Activated CD4-positive, alpha-beta T cell treated with anti-CD3 and anti-CD28 coated beads, Interleukin-2, amount 50 U/mL, for 1 hour (primary cell): ENCODE measurements around the gene SULT1A1.
"Not testable (repeated sequence)": the region's sequence is repeated elsewhere in the genome, so short reads cannot be mapped to it uniquely, and the experiment has no call there.

ENCODE experiments used
- DNase-seq: peaks from one replicate; pipeline ENCODE4 v3.0.0-alpha.2; 2020

SULT1A1 gene

DNA sequence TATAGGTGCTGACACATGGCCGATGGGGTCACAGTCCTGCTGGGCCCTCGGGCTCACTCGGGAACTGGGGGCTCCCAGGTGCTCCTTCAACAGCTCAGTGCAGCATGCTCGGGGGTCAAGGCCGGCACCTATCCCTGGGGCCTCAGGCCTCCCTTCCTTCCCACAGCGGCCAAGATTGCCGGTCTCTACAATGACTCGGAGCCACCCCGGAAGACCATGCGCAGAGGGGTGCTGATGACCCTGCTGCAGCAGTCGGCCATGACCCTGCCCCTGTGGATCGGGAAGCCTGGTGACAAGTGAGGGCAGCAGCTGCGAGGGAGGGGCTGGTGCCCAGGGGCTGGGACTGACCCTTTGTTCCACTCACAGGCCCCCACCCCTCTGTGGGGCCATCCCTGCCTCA, 19.9 kb downstream of the SULT1A1 start:
- no peak for DNase-seq

DNA sequence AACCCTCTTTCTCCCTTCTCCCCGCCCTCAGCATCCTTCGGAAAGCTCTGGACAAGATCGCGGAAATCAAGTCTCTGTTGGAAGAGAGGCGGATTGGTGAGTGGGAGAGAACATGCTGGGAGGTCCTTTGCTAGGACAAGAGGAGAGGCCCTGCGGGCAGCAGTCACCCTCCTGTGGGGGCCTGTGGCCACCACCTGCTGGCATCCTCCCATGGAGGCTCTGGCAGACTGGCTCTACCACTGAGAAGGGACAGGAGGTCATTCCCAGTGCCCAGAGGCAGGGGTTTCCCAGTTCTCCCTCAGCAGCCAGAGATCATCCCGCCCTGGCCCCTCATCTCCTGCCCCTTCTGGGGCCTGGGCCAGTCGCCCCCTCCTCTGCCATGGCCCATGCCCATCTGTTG, 20.8 kb downstream of the SULT1A1 start:
- DNase-seq = no peak

DNA sequence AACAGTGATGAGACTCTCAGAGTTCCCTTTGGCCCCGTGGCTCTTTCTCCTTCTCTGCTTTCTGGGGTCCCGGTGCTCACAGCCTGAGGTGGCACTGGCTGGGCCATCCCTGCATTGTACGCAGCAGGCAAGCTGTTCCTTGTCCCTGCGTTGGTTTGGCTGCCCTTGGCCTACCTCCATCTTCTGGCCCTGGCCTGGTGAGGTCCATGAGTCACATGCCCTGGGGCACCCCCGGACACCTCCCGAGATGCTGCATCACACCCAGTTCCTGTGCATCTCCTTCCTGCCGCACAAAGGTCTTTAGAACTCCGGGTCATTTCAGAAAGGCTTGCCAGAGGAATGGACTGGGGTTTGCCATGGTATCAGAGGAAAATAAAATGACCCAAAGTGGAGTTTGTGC, 22.5 kb downstream of the SULT1A1 start:
- DNase-seq = no peak

DNA sequence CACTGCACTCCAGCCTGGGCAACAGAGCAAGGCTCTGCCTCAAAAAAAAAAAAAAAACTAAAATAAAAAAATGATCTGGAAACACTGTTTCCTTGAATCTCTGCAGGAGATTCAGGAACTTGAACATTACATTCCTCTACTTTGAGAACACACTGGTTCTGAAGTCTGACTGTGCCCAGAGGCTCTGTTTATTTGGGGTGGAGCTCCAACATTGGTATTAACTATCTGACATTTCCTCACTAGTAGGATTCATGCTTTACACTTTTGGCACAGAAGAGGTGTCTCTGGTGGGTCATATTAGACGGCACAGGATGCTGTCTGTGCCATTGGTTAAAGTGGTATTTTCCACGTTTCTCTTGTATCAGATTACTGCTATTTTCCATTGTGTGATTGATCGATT, 23.4 kb downstream of the SULT1A1 start:
- DNase-seq = no peak

DNA sequence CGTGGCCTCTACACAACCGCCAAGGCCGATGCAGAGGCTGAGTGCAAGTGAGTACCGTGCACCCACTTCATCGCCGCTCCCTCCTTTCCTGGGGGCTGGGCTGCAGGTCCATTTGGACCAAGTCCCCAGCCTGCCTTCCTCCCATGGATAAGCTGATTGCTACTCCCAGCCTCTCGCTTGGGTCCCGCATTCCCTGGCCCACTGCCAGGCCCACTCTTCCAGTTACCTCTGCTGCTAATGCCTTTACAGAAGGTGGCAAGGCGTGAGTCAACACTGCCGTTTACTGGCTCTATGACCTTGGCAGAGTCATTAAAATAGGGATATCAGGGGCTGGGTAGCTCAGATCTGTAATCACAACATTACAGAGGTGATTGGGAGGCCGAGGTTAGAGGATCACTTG, 24.2 kb downstream of the SULT1A1 start:
- no peak for DNase-seq

DNA sequence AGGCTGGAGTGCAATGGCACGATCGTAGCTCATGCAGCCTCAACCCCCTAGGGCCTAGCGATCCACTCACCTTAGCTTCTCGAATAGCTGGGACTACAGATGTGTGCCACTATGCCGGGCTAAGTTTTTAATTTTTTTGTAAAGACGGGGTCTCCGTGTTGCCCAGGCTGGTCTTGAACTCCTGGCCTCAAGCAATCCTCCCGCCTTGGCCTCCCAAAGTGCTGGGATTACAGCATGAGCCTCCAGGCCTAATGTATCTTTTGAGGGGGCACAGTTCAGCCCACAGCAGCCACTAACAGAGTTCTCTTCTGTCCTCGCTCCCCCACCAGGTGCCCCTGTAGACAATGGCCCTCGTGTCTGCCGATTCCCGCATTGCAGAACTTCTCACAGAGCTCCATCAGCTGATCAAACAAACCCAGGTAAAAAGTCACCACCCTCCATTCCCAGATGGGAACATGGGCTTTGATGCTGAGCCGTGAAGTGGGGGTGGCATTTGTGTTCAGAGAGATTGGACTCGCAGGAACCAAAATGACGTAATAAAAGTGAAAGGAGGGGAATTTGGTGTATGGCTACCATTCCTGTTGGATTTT, 29.0 kb downstream of the SULT1A1 start:
- no peak for DNase-seq

DNA sequence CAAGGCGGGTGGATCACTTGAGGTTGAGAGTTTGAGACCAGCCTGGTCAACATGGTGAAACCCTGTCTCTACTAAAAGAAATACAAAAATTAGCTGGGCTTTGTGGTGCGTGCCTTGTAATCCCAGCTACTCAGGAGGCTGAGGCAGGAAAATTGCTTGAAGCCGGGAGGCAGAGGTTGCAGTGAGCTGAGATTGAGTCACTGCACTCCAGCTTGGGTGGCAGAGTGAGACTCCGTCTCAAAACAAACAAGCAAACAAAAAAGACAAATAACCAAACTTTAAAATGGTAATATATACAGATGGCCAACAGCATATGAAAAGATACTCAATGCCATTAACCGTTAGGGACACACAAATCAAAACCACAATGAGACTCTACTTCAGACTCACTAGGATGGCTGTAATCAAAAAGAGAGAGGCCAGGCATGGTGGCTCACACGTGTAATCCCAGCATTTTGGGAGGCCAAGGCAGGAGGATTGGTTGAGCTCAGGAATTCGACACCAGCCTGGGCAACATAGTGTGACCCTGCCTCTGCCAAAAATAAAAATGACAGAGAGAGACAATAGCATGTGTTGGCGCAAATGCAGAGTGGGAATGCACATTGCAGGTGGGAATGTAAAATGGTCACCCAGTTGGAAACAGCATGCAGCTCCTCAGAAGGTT, 34.3 kb downstream of the SULT1A1 start:
- no peak for DNase-seq

DNA sequence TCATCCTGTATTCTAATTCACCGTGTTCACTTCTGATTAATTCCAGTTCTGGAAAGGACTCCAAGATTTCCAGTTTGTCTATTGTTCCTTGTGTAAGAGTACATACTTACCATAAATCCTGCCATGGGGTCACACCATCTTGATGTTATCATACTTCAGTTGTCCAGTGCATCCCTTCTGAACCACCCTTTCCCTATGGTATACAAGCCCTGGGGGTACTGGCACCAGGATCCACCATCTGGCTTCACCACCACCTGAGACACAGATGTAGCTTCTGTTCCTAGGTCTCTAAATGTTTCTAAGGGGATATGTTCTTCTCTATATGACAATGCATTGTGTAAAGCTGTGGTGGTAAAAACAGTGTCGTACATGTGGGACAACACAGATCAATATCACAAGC, 34.9 kb downstream of the SULT1A1 start:
- no peak for DNase-seq

DNA sequence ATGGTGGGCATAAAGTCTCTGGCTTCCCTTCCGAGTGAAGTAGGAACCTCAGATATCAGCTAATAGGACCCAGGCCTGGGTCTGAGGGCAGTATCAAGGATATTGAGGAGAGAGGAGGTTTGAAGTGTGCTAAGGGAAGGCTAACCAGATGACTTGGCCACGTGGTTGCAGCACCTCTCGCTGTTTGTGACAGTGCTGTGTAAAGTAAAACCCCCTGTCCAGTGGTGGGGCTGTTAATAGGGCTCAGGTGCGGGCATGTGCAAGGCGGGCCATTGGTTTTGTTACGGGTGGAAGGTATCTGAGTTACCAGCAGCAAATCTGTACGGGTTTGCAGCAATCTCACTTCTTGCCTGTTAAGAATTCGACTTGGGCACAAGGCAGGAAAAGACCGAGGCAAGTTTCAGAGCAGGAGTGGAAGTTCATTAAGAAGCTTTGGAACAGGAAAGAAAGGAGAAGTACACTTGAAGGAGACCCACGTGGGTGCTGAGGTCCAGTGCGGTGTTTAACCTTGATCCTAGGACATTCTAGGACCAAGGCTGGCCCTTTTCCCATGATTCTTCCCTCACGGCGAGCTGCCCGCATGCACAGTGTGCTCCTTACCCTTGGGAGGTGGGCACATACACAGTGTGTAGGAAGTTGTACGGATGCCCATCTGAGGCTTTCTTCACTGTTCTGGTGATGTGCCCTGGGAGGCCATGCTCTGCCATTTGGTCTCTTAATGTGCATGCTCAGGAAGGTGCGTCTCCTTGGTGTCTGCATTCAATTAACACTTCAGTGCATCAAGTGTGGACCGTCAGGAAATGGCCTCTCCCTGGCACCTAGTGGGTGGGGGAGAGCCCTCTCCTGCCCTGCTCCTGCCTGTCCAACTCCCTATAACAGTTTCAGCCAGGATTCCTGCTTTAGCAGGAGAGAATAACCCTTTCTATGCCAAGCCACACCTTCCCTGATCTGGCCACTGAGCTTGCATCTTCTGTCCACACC, 35.8 kb downstream of the SULT1A1 start:
- no peak for DNase-seq

DNA sequence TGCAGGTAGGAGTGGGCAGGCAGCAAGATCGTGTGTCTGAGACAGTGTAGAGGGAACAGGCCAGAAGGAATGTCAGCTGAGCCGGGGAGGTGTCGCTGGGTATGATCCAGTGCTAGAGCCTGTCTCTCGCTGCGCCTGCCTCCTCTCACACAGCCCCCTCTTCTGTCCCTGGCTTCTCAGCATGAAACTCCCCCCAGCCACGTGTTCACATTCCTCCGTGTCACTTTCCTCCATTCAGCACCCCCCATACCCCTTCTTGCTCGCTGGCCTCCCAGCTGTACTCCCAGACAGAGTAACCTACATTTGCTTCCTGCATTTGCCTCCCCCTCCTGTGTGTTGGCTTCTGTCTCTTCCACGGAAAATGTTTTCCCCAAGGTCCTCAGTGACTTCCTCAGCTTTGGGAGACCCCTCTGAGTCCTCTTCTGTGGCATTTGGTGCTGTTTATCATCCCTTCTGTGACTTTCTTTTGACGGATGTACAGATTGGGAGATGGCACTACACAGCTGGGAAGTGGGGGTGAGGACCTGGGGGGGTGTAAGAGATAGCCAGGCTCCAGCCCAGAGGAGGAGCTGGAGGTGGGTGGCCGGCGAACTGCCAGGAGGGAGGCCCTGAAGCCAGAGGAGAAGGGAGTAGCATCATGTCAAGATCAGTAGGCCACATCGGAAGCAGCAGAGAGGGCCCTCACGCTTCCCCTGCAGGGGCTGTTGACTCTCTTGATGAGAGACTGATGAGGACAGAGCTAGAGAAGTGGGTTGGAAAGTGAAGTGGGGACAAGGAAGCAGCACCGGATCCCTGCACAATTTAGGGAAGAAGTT, 36.9 kb downstream of the SULT1A1 start:
- no peak for DNase-seq

DNA sequence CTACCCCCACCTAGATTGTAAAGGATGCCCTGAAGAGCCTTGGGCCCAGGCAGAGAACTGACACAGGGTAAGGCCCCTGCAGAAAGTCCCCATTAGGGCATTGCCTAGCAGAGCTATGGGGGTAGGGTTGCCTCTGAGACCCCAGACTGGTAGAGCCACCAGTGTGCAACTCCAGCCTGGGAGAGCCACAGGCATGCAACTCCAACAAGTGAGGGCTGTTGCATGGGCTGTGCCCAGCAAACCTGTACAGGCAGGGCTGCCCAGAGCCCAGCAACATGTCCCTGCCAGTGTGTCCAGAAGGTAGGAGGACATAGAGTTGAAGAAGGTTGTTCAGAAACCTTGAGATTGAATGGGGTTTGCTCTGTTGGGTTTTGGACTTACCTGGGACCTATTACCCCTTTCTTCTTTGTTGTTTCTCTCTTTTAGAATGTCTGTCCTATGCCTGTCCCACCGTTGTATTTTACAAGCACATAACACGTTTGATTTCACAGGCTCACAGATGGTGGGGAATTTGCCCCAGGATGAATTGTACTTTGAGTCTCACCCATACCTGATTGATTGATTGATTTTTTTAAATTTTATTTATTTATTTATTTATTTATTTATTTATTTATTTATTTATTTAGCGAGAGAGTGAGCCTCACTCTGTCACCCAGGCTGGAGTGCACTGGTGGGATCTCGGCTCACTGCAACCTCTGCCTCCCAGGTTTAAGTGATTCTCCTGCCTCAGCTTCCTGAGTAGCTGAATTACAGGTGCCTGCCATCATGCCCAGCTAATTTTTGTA, 39.7 kb downstream of the SULT1A1 start:
- DNase-seq = no peak

DNA sequence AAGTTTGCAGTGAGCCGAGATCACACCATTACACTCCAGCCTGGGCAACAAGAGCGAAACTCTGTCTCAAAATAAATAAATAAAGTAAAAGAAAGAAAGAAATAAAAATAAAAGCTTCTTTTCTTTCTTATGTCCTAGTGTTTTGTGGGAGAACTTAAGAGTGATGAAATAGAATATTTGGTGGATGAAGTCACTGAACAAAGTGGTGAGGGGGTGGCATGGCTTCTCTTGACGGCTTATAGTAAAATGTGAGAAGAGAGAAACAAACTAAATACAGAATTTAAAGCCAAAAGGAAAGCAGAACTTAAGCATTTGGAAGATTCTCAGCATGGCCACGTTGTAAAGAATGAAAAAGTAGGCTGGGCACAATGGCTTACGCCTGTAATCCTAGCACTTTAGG, 40.8 kb downstream of the SULT1A1 start:
- DNase-seq = no peak

DNA sequence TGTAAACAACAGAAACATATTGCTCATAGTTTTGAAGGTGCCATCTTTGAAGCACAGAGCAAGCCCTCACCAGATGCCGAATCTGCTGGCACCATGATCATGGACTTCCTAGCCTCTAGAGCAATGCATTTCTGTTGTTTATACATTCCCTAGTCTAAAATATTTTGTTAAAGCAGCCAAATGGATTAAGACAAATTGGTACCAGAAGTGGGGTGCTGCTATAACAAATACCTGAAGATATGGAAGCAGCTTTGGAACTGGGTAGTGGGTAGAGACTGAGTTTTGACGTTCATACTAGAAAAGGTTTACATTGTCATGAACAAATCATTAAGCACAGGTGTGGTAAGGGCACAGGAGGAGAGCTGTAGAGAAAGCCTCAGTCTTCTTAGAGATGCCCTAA, 42.6 kb downstream of the SULT1A1 start:
- no peak for DNase-seq

DNA sequence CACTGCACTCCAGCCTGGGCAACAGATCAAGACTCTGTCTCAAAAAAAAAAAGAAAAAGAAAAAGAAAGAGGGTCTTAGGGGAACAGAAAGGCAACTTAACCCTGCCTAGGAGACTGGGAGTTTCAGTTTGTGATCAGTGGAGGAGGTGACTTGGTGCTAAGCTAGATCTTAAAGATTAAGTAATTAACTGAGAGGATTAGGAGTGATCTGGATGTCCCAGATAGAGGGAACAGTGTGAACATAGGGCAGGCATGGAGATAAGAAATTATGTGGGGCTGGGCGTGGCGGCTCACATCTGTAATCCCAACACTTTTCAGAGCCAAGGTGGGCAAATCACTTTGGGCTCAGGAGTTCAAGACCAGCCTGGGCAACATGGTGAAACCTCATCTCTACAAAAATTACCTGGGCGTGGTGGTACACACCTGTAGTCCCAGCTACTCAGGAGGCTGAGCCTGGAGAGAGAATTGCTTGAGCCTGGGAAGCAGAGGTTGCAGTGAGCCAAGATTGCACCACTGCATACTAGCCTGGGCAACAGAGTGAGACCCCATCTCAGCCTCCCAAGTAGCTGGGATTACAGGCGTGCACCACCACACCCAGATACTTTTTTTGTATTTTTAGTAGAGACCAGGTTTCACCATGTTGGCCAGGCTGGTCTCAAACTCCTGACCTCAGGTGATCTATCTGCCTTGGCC, 43.5 kb downstream of the SULT1A1 start:
- not testable (repeated sequence) for DNase-seq

DNA sequence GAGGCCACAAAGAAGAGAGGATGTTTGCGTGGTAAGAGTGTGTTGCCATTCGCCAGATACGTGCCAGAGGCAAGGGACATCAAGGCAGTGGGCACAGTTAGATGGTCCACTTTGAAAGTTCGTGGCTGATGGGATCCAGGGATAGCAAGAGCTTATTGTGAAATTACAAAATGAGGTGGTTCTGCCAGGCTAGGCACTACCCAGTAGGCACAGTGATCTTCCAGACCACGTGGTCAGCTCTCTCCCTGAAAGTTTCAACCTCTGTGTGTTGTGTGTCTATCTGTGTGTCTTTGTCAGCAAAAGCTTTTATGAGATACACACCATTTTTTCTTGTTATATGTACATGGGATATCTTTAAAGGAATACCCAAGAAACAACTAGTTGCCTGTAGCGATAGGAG, 46.6 kb downstream of the SULT1A1 start:
- no peak for DNase-seq

DNA sequence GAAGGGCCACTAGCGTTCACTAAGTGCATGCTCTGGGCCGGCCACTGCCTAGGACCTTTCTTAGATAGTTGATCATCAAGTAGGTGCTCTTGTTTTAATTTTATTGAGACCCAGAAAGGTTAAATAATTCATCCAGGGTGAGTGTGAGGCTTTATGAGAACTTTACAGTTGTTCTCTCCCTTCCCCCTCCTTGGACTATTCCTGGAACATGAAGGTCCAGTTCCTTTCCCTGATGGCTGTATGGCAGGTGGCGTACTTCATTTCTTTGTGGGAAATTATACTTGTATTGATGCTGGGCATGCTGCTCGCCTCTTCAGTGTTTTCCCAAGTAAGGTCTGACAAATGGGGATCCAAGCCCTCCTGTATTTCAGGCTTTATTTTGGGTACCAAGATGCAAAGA, 47.6 kb downstream of the SULT1A1 start:
- no peak for DNase-seq

DNA sequence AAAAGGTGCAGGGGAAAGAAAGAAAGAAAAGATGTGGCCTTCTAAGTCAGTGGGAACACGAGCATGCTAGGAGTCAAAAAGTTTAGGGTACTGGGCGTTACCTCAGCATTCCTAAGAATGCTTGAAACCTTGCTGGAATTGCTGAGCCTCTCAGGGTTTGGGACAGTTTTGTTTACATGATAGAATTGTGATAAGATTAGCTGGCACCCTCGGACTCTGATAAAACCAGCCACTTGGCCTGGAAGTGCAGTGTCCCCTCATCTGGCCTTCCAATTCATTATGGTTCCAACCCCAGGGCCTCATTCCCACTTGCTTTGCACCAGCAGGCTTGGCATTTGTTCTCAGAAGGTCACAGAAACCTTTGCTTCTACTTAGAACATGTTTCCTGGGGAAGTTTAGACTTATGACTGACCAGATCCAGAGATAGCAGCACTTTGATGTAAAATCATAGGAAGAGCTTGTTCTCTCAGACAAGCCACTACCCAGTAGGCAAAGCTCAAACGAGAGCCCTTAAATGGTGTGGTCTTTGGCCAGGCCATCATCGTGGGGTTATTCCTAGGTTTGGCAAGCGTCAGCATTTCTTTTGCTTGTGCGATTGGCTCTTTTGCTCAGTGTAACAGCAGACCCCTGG, 48.2 kb downstream of the SULT1A1 start:
- no peak for DNase-seq

DNA sequence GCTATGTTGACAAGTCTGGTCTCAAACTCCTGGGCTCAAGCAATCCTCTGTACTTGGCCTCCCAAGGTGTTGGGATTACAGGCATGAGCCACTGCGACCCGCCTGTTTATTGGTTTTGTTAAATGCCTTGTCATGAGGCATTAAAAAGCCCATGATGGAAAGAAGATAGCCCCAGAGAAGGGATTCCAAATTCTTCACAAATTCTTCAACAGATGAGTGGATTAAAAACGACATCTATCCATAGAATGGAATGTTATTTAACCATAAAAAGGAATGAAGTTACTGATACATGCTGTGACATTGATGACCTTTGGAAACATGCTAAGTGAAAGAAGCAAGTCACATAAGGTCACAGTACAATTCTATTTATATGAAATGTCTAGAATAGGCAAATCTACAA, 51.4 kb downstream of the SULT1A1 start:
- DNase-seq = no peak

DNA sequence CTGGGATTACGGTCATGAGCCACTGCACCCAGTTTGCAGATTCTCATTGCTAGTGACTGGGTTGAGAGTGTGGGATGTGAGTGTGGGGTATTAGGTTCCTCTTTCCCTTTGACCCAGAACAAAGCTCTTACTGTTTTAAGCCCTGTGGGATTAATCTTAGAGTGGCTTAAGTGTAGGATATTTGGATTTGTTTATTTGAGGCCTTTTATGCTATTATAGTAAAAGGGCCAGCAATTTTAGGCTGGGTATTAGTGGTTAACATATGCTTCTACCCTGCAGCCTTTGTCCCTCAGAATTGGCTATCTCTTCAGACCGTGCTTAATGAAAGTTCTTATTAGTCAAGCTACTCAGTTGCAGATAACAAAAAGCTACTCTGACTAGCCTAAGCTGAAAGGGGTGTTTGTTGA, 52.9 kb downstream of the SULT1A1 start:
- DNase-seq = no peak

DNA sequence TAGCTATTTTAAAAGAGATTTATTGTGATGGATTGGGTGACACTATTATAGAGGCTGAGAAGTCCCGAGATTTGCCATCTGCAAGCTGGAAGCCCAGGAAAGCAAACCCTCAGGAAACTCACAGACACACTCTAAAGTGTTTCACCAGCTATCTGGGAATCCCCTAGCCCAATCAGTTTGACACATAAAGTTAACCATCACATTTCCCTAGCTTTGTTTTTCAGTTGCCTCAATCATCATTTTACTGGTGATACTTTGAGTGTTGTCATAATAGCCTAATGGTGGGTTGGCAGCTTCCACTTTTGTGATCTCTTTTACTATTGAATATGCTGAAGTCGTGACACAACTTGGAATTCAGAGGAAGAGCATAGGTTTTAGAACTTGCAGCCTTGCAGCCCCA, 54.3 kb downstream of the SULT1A1 start:
- DNase-seq = no peak
